ENCODE measurements around the gene GPR4.

- no peak for TF ChIP-seq CTCF (IDR thresholded peaks at IDR 0.05)
- TF ChIP-seq POLR2A (IDR thresholded peaks at IDR 0.05): no peak
Observed at GRCh38 chr19:45640849-45641273, 38.8 kb upstream of the GPR4 start.

Measured in Peyer's patch (tissue), 4 donors.